ENCODE measurements around the gene DPEP1.

The DPEP1 gene

DNA sequence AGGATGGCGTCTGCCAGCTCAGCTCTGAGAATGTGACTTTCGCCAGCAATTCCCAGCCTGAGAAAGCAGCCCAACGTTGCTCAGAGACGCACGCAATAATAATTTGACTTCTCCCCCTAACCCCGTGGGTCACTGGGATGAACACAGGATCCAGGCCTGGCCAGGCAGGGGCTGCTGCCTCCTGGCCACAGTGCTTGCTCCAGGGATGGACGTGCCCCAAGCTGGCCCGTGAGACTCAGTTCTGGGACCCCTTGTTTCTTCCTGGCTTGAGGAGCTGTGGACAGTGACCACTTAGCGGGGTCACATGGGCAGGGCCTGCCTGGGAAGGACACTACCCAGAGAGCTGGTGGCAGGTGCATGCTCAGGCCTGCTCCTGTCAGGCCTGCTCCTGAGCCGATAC is 13.5 kb upstream of the DPEP1 start:
- DNase-seq, result no peak

GRCh38 chr16:89600427-89600826 is 13.0 kb upstream of the DPEP1 start:
- no peak for DNase-seq

- DNase-seq, result no peak
Observed at GRCh38 chr16:89600956-89601355, 12.5 kb upstream of the DPEP1 start.

- no peak for DNase-seq
Observed at GRCh38 chr16:89601906-89602272, 11.6 kb upstream of the DPEP1 start.

GRCh38 chr16:89602273-89602951 is 11.0 kb upstream of the DPEP1 start:
- no peak for DNase-seq

DNA sequence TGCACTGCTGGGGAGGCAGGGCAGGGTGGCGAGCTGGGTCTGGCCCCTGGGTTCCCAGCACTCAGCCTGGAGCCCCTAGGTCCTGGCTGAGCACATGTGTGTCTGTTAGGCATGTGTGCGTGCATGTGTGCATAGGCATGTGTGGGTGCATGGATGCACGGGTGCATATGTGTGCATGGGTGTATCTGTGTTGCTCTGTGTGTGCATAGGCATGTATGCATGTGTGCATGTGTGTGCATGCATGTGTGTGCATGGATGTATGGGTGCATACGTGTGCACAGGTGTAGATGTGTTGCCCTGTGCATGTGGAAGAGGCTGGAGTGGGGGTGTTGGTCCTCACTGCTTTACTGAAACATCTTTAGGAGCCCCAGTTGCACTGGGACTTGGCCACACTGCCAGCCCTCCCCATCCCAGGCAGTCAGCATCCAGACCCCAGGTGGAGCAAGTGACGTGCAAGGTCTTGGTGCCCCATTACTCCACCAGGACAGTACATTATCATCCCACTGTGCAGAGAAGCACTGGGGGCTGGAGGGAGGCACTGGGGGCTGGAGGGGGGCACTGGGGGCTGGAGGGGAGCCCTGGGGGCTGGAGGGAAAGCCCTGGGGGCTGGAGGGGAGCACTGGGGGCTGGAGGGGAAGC is 10.4 kb upstream of the DPEP1 start:
- DNase-seq, result no peak

- no peak for DNase-seq
Observed at GRCh38 chr16:89604764-89605163, 8.7 kb upstream of the DPEP1 start.

GRCh38 chr16:89605186-89605970 is 8.1 kb upstream of the DPEP1 start:
- DNase-seq, result no peak

DNA sequence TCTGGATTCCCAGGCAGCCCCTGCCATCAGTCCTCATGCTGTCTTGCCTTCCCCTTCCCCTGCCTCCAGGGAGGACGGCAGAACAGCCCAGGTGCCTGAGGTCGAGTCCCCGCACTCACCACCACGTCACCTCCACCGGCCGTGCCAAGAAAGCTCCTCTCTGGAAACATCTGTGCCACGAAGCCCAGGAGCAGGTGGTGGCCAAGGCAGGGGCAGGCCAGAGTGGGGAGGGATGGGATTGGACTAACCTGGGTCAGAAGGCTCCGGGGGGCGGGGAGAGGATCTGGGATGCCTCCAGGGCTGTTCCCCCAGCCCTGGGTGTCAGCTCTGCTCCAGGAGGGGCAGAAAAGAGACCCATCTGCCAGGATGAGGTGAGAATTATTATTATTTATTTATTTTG is 7.4 kb upstream of the DPEP1 start:
- no peak for DNase-seq

DNA sequence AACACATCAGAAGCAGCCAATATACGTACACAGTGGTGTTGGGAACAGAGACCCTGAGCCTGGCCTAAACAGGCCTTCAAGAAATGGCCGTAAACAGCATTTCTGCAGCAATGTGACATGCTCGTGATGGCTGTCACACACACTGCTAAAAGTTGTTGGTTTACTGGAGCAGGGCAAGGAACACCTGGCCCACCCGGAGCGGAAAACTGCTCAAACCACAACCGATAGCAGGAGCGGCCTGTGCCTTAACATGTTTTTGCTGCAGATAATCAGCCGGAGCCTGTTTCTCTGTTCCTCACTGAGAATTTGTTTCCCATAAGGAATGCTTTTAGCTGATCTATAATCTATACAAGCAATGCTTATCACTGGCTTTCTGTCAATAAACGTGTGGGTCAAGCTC is 6.0 kb upstream of the DPEP1 start:
- no peak for DNase-seq

DNA sequence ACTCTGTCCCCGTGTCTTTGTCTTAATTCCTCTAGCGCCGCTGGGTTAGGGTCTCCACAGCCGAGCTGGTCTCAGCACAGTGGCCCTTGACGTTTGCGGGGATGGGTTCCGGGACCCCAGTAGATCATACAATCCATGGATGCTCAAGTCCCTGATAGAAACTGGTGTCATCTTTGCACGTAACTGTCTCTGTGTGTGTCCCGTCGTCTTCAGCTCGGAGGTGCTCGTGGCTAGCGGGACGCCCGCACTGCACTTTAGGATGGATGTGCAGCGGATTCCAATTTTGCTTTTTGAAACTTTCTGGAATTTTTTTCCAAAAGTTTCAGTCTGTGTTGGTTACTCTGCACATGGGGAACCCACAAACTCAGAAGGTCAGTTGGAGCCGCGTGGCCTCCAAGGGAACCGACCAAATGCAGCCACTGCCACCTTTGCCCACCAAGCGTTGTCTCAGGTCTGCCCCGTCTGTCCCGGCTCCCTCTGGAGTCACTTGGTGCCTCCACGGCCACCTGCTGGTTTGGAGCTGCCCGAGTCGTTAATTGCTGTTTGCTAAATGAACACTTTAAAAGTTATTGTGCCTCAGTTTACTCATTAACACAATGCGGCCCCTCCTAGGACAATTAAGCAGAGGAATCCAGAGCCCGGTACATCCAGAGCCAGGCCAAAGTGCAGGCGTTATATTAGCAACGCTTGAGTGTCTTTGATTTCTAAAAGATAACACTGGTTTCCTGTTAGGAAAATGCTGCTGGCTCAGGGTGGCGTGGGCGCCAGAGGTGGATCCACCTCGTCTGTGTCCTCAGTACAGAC is 5.3 kb upstream of the DPEP1 start:
- no peak for DNase-seq

DNA sequence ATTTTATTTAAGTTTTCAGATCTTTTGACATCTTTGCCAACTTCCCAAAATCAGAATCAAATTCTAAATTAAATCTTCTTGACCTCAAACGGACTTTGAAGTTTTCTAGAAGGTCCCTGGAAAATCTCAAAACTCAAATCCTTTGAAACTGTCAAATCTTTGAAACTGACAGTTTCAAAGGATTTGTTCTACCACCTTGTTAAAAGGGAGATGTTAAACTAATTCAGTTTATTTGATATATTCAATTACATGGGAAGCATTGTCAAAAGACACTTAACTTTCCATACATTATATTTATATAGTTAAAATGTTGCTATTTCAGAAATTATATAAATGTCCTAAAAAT is 3.4 kb upstream of the DPEP1 start:
- no peak for DNase-seq

- DNase-seq, result no peak
Observed at GRCh38 chr16:89612415-89613166, 851 bp upstream of the DPEP1 start.

- DNase-seq, result no peak
Observed at GRCh38 chr16:89613954-89614459, 565 bp downstream of the DPEP1 start.

GRCh38 chr16:89615176-89615575 is 1.7 kb downstream of the DPEP1 start:
- no peak for DNase-seq

- DNase-seq, result no peak
Observed at GRCh38 chr16:89615596-89616090, 2.2 kb downstream of the DPEP1 start.

GRCh38 chr16:89616623-89617022 is 3.2 kb downstream of the DPEP1 start:
- DNase-seq, result no peak

DNA sequence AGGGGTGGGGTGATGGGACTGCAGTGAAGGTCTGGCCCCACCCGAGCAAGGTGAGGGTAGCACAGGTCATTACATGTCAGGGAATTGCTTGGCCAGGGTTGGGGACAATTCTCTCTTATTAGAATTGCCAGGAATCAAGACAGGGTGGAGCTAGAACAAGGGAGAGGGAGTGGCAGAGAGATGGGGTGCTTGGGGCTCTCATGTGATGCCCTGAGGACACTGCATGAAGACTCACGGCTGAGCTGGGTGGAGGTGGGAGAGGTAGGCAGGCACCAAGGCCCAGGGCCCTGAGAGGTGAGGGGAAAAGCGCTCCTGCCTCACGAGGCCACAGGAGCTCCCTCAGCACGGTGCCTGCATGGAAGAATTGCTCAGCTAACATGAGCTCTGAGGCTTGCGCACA is 3.6 kb downstream of the DPEP1 start:
- DNase-seq, result no peak

DNA sequence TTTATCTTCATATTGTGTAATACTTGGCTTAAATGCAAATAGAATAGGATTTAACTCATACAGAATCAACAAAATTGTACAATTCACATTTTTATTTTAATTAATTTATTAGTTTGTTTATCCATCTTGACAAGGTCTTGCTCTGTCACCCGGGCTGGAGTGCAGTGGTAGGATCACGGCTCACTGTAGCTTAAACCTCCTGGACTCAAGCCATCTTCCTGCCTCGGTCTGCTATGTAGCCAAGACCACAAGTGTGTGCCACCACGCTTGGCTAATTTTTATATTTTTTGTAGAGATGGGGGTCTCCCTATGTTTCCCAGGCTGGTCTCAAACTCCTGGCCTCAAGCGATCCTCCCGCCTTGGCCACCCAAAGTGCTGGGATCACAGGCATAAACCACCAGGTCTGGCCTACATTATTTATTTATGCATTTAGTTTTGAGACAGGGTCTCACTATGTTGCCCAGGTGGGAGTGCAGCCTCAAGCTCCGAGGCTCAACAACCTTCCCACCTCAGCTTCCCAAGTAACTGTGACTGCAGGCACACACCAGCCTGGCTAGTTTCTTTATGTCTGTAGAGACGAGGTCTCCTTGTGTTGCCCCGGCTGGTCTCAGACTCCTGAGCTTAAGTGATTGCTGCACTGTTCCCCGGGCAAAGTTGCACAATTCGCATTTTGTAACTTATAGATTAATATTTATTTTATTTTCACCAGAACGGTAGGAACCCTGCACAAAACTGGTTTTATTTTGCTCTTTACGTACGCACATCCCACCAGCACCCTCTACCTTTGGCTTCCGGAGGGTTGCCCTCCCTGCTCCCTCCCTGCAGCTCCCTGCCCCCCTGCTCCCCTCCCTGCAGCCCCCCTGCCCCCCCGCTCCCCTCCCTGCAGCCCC is 4.9 kb downstream of the DPEP1 start:
- DNase-seq, result no peak

DNA sequence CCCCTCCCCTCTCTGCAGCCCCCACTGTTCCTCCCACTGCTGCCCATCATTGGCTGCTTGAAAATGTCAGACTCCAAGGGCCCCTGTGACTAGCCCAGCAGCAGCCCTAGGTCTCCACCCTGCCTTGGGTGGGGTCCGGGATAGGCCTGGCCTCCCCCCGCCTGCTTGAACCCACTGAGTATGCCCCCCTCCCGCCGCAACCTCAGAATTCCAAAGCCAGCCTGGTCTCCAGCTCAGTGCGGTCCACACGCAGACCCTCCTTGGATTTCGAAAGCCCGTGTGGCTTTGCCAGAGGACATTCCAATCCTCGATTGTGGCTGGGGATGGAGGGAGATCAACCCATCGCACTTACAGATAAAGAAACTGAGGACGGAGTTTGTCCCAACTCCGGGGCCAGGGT is 6.4 kb downstream of the DPEP1 start:
- DNase-seq, result no peak

DNA sequence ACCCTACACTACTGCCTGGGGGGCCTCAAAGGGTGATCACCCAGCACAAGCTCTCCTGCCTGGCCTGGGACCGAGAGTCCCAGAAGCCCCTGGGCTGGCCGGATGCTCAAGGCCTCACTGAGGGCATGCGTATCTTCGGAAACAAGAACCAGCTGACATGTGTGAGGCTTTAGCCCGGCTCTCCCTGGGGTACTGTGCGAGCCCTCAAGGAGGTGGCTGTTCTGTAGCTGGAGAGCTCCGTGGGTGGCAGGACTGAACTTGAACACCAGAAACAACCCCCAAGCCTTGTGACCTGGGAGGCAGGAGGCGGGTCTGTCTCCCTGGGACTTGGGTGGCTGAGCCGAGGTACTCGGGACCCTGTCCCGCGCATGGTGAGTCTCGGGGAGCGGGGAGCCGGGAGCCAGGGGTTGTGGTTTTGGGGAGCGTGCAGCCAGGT is 7.0 kb downstream of the DPEP1 start:
- no peak for DNase-seq
